NCI-H2081 treated with DMSO at 0.1 percent for 48 hours (cell line): ENCODE results near the gene INO80B.
"Not testable (repeated sequence)": the region's sequence is repeated elsewhere in the genome, so short reads cannot be mapped to it uniquely, and the experiment has no call there.

Experiments
- DNase-seq: peaks from one replicate; lab custom pipeline; 2025; lab: John Stamatoyannopoulos, UW

The INO80B gene

DNA sequence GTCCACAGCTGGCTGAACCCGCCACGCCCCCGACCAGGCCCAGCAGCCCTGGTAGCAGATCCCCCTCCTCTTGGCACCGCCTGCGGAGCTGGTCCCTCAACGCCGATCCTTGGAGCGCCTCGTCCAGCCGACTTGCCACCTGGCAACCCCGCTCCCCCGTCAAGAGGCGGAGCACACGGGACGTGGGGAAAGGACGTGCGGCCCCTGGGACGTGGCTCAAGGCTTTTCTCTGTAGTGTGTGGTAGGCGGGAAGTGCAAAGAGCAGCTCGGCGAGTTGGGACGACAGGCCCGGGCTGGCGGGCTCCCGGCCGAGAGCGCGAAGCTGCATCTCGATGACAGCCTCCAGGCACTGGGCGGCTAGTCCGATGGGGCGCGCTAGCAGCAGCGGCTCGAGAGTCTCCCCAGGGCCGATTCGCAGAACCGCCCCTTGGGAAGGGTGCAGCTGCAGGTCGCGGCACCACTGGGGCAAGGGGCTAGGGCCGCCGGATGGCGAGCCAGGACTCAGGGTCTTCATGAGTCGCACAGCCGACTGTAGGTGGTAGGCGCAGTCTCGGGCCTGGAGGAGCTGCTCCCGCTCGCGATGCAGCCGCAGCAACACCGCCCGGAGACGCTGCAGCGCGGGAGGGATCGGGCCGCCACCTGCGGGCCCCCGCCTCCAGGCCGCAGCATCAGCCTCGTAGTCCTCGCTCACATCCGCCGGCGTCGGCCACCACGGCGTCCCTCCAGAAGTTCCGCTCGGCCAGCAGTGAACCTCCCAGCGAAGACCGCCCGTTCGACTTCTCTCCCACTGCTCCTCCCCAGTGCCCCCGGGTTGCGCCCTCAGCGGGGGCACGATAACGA is 27.3 kb downstream of the INO80B start:
- no peak for DNase-seq

GRCh38 chr2:74482801-74483674 is 28.2 kb downstream of the INO80B start, which contains the start of the genes CCDC142 and TTC31:
Gene CCDC142 (minus strand): TSS chr2:74482998. CDS start chr2:74482837, 161 bp downstream.
Gene TTC31 (plus strand): TSS chr2:74483081. CDS start chr2:74483096, 15 bp downstream.
- peak; percentile 83 for DNase-seq

DNA sequence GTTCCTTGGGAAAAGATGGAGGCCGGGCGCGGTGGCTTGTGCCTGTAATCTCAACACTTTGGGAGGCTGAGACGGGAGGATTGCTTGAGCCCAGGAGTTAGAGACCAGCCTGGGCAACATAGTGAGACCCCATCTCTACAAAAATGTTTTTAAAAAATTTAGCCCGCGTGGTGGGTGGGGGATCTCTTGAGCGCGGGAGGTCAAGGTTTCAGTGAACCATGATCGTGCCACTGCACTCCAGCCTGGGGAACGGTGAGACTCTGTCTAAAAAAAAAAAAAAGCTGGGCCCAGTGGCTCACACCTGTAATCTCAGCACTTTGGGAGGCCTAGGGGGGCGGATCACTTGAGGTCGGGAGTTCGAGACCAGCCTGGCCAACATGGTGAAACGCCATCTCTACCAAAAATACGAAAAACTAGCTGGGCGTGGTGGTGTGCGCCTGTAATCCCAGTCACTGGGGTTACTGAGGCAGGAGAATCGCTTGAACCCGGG is 28.8 kb downstream of the INO80B start:
- DNase-seq = not testable (repeated sequence)

GRCh38 chr2:74486141-74486540 is 31.3 kb downstream of the INO80B start:
- DNase-seq = no peak

- no peak for DNase-seq
Observed at GRCh38 chr2:74488643-74489481, 34.0 kb downstream of the INO80B start.

DNA sequence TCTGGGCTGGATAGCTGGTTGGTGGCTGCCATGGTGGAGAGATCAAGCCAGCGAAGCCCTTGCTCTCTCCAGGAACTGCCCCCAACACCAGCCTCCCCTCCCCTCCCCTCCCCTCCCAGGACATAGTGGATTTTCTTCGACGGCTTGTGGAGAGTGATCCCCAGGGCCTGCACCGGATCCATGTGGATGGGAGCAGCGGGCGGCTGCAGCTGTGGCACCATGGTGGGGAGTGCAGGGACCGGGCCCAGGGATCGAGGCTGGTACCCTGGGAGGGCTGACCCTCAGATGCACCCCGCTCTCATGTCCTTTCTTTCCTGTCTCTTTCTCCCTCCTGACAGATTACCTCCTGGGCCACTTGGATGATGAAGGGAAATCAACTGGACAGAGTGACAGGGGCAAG is 35.0 kb downstream of the INO80B start:
- DNase-seq = no peak

GRCh38 chr2:74491648-74492544 is 37.0 kb downstream of the INO80B start:
- DNase-seq = no peak

DNA sequence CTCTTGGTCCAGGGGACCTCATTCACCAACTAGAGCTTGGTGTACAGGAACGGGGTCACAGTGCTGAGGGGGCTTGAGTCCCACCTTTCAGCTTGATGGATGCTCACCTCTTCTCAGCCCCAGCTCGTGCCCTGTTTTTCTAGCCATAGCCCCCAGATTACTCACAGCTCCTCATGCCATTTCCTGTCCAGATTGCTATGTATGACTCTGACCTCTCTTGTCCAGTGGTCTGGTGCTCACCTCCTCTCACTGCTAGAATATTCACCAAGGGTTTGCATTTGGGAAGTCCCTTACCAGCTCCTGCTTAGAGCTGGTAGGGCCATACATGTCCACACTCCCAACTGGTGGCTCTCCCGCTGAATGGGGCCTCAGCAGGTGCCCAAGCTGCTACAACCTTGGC is 38.7 kb downstream of the INO80B start:
- no peak for DNase-seq

GRCh38 chr2:74495440-74495839 is 40.6 kb downstream of the INO80B start:
- DNase-seq = no peak

GRCh38 chr2:74496997-74497776 is 42.3 kb downstream of the INO80B start:
- no peak for DNase-seq

- DNase-seq = no peak
Observed at GRCh38 chr2:74497777-74498499, 43.1 kb downstream of the INO80B start.

DNA sequence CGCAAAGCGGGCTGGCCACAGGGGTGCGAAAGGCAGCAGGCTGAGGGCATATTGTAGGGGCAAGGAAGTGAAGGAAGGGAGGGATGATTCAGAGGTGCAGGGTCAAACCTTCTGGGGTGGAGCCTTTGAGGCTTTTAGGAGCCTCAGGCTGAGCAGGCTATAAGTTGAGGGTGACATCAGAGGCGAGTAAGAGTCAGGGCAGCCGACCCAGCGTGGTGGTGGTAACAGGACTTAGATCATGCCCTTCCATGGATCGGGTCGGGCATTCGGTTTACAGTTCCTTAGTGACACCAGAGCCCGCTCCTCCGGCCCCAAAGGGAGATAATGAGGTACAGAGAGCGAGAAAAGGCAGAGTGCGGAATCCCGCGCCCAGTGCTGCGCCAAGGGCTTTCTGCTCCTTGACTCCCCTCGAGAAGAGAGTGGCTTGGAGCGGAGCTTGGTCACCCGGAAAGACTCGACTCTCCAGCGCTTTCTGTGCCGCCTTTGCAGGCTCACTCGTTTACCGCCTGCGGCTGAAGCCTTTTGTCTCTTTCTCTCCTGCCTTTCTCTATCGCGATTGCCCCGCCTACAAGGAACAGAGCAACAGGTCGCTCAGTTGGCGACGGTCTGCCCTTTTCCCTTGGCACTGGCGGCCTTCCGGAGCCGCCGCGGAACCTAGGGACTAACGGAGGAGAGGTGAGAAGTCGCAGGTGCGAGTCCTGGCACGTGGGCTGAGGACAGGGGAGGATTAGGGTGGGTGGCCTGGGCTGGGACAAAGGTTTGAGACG is 43.8 kb downstream of the INO80B start:
- no peak for DNase-seq

DNA sequence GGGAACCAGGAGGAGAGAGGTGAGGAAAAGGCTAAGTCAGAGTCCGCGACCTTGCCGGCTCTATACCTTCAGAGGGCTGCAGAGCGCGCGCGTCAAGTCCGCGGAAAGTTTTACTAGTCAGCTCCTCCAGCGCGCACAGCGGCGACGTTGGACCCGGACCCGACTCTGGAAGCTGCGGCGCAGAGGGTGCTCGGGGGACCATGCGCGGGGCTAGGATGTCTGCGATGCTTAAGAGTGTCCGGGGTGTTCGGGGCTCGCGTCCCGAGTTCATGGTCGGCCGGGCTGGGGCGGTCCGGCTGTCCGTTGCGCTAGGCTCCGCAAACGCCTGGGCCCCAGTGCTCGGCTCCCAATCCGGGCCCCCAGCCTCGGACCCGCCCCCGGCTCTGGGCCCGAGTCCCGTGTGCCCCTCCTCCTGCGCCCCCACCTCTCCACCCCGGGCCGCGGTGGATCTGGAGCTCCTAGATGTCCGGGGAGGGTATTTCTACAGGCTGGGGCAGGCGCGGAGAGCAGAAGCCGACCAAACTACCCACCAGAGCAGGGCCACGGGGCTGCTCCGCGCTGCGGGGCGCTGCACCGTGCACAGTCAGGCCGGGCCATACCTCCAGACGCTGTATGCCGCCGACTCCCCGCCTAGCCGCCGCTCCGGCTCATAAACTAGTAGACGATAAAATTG is 44.5 kb downstream of the INO80B start, which contains the start of gene LBX2:
Gene LBX2, minus strand, starts transcription at position 337 of the 673 bp plus-strand sequence. Its CDS starts 66 bp downstream, at position 271.
- DNase-seq = no peak

DNA sequence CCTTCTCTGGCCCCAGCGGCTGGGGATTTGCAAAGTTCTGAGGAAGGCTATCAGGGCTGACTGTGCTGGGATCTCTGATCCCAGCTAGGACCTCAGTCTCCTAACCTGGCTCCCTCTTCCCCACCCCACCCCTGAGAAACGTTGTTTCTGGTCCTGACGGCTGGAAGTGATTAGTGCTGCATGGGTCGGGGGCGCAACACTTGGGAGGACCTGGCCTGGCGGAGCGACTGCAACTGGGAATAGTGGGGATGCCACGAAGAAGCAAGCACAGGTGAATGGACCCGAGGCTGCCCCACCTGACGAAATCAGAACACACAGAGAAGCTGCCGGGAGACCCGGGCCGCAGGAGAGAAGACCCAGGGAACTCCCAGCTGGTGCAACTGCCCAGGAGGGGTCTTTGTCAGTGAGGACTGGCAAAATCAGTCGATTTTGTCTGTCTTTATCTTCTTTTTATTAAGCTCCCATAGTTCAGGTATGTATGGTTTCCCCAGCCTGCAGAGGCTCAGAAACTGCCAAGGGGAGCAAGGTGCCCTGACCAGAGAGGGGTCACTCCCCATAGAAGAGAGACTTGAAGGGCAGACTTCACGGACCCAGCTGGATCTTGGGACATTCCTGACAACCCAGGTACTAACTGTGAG is 45.2 kb downstream of the INO80B start:
- DNase-seq = no peak

DNA sequence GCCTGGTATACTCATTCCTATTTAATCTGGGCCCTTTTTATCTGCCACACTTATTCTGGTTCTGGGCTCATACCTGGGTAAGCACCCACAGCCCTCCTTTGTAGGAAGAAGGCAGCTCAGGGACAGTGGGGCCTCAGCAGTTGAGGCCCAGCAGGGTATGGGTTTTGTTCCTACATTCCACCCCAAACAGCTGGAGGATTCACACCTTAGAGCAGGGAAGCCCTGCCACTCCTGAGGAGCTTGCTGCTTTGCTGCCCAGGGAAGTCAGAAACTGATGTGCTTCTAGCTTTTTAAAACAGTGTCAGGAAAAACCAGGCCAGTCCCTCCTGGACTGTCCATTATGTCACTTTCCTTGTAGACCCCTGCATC is 45.7 kb downstream of the INO80B start:
- DNase-seq = no peak

DNA sequence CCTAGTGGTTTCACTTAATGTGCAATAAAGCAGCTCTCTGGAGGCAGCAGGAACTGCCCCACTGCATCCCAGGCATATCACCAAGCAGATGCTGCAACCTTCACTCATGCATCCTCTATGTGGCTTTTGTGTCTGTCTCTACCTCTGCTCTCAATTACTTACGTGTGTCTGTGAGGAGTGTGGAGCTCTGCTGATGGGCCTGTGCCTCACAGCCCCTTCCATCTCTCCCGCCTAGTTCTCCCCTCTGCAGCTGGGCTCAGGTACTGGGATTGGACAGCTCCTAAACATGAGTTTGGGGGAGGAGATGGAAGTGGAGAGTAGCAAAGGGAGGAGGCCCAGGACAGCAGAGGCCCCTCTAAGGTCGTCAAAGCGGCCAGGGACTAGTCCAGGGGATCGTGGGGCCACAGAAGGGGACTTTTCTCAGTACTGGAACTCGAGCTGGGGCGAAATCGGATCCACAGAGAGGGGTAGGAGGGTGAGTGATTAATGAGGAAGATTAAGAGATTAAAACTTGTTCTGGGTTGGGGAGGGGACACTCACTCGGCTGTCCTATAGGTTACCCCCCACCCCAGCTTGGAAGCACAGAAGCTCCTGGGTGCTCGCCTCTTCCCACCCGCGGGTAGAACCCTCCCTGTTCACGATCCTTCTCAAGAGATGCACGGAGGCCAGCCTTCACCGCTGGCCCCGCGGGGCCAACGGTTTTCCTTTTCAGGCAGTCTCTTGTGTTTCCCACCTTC is 46.6 kb downstream of the INO80B start:
- DNase-seq = no peak
